ENCODE results near the gene FGD3. TPM values are rescaled to one million over a fixed set of nuclear protein-coding genes. Genes with fewer than 3 reads are reported as not detected.

Gene FGD3
- total RNA-seq, 1 donor from 2014 or later = 0.26 TPM

DNA sequence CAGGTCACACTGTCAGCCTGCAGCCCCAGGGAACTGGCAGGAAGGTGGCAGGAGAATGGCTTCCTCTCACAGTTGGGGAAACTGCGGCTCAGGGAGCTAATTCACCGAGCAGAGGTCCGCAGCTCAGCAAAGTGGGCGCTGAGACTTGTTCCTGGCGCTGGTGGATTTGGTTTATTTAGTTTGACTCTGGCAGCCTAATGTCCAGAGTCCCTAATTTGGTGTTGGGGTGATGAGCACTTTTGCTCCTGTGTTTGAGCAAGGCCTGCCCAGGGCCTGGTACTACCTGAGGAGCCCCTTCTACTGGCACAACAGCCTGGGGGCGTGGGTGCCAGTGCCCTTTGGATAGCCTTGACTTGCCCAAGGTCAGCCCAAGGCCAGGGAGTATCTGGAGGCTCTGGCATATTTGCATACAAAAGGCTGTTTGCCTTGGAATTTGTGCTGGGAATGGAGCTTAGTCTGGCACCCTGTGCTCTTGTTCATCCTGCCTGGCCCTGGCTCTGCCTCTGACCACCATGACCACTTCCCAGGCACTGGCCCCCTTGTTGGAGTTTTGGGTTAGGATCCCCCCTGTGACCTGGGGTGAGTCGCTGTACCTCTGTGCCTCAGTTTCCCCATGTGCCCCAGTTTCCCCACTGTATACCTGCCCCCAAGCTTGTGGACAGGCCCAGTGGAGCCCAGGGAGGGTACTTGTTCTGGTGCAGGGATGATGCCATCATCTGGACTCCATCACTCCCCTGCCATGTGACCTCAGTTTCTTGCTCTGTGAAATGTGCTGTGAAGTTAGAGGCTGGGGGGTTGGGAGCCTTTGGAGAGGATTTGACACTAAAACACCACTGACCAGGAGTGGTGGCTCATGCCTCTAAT lies 112.6 kb downstream of the FGD3 start:
- TF ChIP-seq, protein P1, sequence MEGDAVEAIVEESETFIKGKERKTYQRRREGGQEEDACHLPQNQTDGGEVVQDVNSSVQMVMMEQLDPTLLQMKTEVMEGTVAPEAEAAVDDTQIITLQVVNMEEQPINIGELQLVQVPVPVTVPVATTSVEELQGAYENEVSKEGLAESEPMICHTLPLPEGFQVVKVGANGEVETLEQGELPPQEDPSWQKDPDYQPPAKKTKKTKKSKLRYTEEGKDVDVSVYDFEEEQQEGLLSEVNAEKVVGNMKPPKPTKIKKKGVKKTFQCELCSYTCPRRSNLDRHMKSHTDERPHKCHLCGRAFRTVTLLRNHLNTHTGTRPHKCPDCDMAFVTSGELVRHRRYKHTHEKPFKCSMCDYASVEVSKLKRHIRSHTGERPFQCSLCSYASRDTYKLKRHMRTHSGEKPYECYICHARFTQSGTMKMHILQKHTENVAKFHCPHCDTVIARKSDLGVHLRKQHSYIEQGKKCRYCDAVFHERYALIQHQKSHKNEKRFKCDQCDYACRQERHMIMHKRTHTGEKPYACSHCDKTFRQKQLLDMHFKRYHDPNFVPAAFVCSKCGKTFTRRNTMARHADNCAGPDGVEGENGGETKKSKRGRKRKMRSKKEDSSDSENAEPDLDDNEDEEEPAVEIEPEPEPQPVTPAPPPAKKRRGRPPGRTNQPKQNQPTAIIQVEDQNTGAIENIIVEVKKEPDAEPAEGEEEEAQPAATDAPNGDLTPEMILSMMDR (IDR thresholded peaks at IDR 0.05; ENCODE audit: insufficient read depth, low read length, severe bottlenecking) = no peak
- FAIRE-seq = no peak

DNA sequence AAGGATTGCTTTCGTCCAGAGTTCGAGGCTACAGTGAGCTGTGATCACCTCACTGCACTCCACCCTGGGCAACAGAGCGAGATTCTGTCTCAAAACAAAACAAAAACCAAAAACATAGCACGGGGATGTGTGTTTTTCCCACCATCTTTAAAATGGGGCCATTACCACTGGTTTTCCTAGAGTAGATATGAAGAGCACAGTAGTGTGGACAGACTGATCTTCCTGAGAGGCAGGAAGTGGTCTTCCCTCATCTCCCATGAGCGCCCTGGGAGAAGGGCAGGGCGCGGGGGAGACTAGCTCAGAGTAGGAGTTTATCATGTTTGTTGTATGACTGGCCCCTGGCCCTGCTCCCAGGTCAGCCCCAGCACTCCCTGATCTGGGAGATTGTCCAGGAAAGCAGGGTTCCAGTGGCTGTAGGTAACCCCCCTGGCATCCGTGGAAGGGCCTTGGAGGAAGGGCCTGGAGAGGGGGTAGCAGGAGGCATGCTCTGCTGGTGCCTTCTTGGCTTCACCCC lies 113.5 kb downstream of the FGD3 start:
- peaks cover 2% of the 10 kb centered on the region for H3K27me3 ChIP-seq (ENCODE audit: control insufficient read depth, insufficient read depth, low read length)
- TF ChIP-seq, protein P1 (IDR thresholded peaks at IDR 0.05; ENCODE audit: insufficient read depth, low read length, severe bottlenecking) = no peak
- H3K36me3 ChIP-seq (ENCODE audit: control insufficient read depth, insufficient read depth, low read length) = no peaks in the 10 kb centered on the region
- no peak overlapping the region for H3K4me3 ChIP-seq (ENCODE audit: low read depth, low read length)
- DNase-seq (ENCODE audit: low read depth) (no peak), FAIRE-seq (no peak)

More for the DNA sequence above, 112.6 kb downstream of the FGD3 start:
- Histone ChIP-seq H3K4me3 (ENCODE audit: low read depth, low read length) (no peak overlapping the region), H3K36me3 (ENCODE audit: control insufficient read depth, insufficient read depth, low read length) (no peaks in the 10 kb centered on the region), H3K27me3 (ENCODE audit: control insufficient read depth, insufficient read depth, low read length) (peaks cover 2% of the 10 kb centered on the region)
- DNase-seq (ENCODE audit: low read depth) = no peak

DNA sequence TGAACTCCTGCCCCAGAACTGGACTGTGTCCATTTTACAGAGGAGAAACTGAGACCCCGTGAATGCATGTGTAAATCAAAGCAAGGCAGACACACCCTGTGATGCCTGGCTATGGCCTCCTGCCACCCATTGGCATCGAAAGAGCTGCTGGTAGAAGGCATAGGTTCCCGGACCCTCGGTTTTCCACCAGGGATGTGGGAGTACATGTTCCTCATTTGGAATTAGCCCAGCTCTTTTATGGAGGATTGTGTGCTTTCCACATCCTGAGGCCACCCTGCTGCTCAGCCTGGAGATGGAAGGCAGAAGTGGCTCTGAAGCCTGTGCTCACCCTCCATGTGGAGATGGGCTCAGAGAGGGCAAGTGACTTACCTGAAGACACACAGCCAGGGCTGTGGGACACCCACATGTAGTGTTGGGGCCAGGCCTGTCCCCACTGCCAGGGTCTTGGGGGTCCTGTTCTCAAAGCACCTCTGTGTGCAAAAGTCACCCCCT lies 114.0 kb downstream of the FGD3 start:
- TF ChIP-seq, protein P1 (IDR thresholded peaks at IDR 0.05; ENCODE audit: insufficient read depth, low read length, severe bottlenecking) = no peak
- DNase-seq (ENCODE audit: low read depth) (no peak), FAIRE-seq (no peak)
- peaks cover 2% of the 10 kb centered on the region for H3K27me3 ChIP-seq (ENCODE audit: control insufficient read depth, insufficient read depth, low read length)
- H3K4me3 ChIP-seq (ENCODE audit: low read depth, low read length) = no peak overlapping the region
- H3K36me3 ChIP-seq (ENCODE audit: control insufficient read depth, insufficient read depth, low read length) = no peaks in the 10 kb centered on the region

DNA sequence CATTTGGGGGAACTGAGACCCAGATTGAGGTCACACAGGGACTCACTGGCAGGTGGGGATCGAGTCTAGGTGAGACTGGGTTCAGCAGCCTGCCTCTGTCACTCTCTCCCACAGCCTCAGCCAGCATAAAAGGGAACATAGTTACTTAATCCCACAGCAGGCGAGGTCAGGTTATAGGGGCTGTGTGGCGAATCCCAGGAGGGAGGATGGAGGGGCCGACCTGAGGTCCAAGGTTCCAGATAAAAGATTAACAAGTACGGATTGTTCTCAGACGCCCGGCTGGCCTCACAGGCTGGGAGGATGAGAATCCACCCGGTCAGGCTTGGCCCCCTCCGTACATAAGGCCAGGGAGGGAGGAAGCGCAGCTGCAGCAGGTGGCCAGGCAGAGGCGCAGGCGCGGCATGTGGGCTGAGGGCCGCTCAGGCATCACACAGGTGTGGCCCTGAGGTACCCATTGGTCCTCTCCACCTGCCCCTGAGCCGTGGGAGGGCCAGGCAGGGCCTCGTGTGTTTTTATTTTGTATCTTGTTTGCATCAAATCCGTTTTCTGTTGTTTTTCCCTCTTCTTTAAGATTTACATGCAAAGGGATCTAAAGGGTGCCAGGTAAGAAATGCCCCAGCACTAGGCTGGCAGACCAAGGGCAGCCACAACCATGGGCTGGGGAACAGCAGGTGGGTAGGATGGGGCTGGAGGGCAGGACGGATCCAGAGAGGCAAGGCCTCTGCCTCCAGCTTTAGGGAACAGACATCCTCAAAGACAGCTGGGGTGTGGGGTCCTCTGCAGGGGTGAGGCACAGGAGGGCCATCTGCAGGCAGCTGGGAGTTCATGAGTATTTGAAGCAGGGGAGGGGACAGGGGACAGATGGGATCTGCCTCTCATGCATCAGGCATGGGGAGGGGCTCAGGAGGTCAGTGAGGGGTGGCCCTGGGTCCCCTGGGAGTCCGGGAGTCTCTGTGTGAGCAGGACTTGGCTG lies 114.8 kb downstream of the FGD3 start:
- no peak for DNase-seq (ENCODE audit: low read depth)
- no peaks in the 10 kb centered on the region for H3K36me3 ChIP-seq (ENCODE audit: control insufficient read depth, insufficient read depth, low read length)
- H3K4me3 ChIP-seq (ENCODE audit: low read depth, low read length) = no peak overlapping the region
- TF ChIP-seq, protein P1 (IDR thresholded peaks at IDR 0.05; ENCODE audit: insufficient read depth, low read length, severe bottlenecking) = no peak
- H3K27me3 ChIP-seq (ENCODE audit: control insufficient read depth, insufficient read depth, low read length) = peaks cover 2% of the 10 kb centered on the region
- FAIRE-seq = no peak

DNA sequence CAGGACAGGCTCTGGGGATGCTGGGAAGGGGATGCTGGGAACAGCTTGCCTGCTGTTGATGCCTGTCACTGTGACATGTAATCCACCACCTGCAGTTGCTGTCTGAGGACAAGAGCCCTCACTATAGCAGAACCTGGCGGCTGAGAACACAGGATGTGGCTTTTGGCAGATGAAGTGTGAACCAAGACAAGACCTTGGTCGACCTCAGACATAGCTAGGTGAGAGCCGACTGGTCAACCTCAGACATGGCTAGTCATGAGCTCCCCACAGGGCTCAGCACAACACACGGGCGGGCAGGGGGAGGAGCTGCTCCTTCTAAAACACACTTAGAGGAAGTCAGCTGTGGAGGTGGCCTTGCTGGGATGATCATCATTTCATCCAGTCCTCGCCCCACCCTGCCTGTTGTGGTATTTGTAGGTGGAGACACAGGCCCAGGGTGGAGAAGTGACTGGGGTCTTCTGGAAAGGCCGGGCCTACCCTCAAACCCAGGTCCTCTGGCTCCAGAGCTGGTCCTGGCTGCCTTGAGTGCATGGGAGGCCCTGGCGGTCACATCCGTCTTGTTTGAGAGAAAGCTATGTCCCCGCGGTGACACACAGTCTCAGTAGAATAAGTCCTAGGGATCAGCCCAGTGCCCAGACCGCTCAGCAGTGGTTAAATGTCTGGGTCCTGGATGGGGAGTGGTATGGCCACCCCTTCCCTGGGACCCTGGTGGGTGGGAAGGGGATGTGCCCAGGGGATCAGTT lies 117.2 kb downstream of the FGD3 start:
- FAIRE-seq = no peak
- Histone ChIP-seq H3K27me3 (ENCODE audit: control insufficient read depth, insufficient read depth, low read length) (peaks cover 2% of the 10 kb centered on the region), H3K36me3 (ENCODE audit: control insufficient read depth, insufficient read depth, low read length) (no peaks in the 10 kb centered on the region), H3K4me3 (ENCODE audit: low read depth, low read length) (no peak overlapping the region)
- no peak for DNase-seq (ENCODE audit: low read depth)
- TF ChIP-seq, protein P1 (IDR thresholded peaks at IDR 0.05; ENCODE audit: insufficient read depth, low read length, severe bottlenecking) = no peak

Data from bronchial epithelial cell (primary cell).